ENCODE results near the gene PDLIM7. TPM values are rescaled to one million over a fixed set of nuclear protein-coding genes. Genes with fewer than 3 reads are reported as not detected.

PDLIM7 gene
- total and polyA plus RNA-seq, 10 of the 15 experiments (the other 5 are each of a cell fraction or from before 2014, with no cell fraction given) = 0.82 to 36.6 (median 19.3) TPM

DNA sequence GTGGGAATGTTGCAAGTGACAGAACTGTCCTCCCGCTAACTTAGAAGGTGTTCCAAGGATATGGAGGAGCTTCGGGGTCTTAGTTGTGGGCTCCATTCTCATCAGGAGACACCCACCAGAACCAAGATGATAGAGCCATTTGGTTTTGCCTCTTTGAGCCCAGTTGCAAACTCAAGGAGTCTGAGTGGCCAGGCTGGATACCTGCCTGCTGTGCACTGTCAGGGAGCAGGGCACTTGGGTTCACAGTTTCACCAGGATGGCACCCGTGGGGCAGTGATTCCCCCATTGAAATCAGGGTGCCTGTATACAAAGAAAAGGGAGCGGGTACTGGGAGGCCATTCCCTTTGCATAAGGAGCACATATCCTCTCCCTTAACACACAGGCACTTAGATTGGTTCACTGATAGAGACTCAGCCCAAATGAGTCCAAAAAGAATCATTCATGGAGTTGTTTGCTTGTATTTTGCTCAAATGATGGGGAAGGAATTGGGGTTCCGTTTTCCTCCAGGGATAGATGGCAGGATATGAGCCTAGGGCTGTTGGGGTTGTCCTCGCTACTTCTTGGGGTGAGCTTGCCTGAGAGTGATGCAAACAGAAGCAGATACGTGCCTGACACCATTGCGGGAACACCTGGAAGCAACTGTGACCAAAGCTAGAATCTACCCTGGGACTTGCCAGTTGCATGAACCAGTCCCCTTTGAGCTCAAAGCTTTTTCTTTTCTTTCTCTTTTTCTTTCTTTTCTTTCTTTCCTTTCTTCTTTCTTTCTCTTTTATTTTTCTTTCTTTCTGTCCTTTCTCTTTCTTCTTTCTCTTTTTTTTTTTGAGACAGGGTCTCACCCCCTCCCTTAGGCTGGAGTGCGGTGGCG is 52.1 kb downstream of the PDLIM7 start:
- CTCF ChIA-PET = interaction anchor here (0.7 to 16.4 kb wide), 14 partner anchors 9 to 135 kb away, joined by 3 to 391 read pairs (median 5); partner anchors contain the start of genes GRK6 and PFN3
- H3K4me3 ChIP-seq = peak overlapping the region; percentile 78; the same call in 1 of the 2 replicates
- H4K20me1 ChIP-seq (ENCODE audit: control insufficient read depth, insufficient read depth) = no peaks in the 10 kb centered on the region

More for the DNA sequence above, 52.1 kb downstream of the PDLIM7 start:
- peak; percentile 45; the same call in 1 of the 2 replicates for TF ChIP-seq NBN (IDR thresholded peaks at IDR 0.05)
- peak; percentile 49; the same call in 1 of the 2 replicates for TF ChIP-seq LARP7 (IDR thresholded peaks at IDR 0.05)
- TF ChIP-seq DPF2 (IDR thresholded peaks at IDR 0.05) = no peak
- TF ChIP-seq SMC3 (IDR thresholded peaks at IDR 0.05; ENCODE audit: borderline replicate concordance, low read length) = no peak
- TF ChIP-seq ZNF622 (IDR thresholded peaks at IDR 0.05) = no peak
- TF ChIP-seq POLR2AphosphoS5 (IDR thresholded peaks at IDR 0.05; ENCODE audit: low read length) = peak; percentile 66
- TF ChIP-seq, protein P1, sequence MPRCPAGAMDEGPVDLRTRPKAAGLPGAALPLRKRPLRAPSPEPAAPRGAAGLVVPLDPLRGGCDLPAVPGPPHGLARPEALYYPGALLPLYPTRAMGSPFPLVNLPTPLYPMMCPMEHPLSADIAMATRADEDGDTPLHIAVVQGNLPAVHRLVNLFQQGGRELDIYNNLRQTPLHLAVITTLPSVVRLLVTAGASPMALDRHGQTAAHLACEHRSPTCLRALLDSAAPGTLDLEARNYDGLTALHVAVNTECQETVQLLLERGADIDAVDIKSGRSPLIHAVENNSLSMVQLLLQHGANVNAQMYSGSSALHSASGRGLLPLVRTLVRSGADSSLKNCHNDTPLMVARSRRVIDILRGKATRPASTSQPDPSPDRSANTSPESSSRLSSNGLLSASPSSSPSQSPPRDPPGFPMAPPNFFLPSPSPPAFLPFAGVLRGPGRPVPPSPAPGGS (IDR thresholded peaks at IDR 0.05; ENCODE audit: borderline replicate concordance, insufficient read depth, low read depth, low read length, poor library complexity, severe bottlenecking) = peak; percentile 11
- TF ChIP-seq TCF12 (IDR thresholded peaks at IDR 0.05; ENCODE audit: low read depth, low read length) = no peak
- TF ChIP-seq EED (IDR thresholded peaks at IDR 0.05; ENCODE audit: low read depth) = peak; percentile 19; the same call in 1 of the 2 replicates
- TF ChIP-seq PML (IDR thresholded peaks at IDR 0.05; ENCODE audit: low read length) = peak; percentile 36; the same call in 1 of the 2 replicates
- TF ChIP-seq, protein P2, sequence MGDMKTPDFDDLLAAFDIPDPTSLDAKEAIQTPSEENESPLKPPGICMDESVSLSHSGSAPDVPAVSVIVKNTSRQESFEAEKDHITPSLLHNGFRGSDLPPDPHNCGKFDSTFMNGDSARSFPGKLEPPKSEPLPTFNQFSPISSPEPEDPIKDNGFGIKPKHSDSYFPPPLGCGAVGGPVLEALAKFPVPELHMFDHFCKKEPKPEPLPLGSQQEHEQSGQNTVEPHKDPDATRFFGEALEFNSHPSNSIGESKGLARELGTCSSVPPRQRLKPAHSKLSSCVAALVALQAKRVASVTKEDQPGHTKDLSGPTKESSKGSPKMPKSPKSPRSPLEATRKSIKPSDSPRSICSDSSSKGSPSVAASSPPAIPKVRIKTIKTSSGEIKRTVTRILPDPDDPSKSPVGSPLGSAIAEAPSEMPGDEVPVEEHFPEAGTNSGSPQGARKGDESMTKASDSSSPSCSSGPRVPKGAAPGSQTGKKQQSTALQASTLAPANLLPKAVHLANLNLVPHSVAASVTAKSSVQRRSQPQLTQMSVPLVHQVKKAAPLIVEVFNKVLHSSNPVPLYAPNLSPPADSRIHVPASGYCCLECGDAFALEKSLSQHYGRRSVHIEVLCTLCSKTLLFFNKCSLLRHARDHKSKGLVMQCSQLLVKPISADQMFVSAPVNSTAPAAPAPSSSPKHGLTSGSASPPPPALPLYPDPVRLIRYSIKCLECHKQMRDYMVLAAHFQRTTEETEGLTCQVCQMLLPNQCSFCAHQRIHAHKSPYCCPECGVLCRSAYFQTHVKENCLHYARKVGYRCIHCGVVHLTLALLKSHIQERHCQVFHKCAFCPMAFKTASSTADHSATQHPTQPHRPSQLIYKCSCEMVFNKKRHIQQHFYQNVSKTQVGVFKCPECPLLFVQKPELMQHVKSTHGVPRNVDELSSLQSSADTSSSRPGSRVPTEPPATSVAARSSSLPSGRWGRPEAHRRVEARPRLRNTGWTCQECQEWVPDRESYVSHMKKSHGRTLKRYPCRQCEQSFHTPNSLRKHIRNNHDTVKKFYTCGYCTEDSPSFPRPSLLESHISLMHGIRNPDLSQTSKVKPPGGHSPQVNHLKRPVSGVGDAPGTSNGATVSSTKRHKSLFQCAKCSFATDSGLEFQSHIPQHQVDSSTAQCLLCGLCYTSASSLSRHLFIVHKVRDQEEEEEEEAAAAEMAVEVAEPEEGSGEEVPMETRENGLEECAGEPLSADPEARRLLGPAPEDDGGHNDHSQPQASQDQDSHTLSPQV (IDR thresholded peaks at IDR 0.05) = no peak
- TF ChIP-seq TCF3 (IDR thresholded peaks at IDR 0.05; ENCODE audit: borderline replicate concordance, insufficient read depth, low read depth, low read length) = 0 out of 2 replicates have a peak, but pooled peaks have one; percentile 62
- Histone ChIP-seq H3K9ac (ENCODE audit: control insufficient read depth, insufficient read depth, low read length) (peak overlapping the region; percentile 81; the same call in 1 of the 2 replicates), H3K4me1 (ENCODE audit: control insufficient read depth, insufficient read depth, low read length) (peaks cover 32% of the 10 kb centered on the region), H3K4me2 (ENCODE audit: control insufficient read depth, insufficient read depth) (peak overlapping the region; percentile 99), H3K9me3 (replicated peaks; ENCODE audit: control insufficient read depth, insufficient read depth, low read length) (no peaks in the 10 kb centered on the region), H3K27ac (ENCODE audit: control insufficient read depth, insufficient read depth) (peak overlapping the region; percentile 79), H2AFZ (ENCODE audit: control insufficient read depth, low read depth, low read length) (no peak overlapping the region), H3K27me3 (replicated peaks in 1 of 2; ENCODE audit: control insufficient read depth in 2 of 2, insufficient read depth in 2 of 2, low read length in 1 of 2) (no peaks in the 10 kb centered on the region), H3K36me3 (ENCODE audit: control insufficient read depth in 2 of 2, insufficient read depth in 2 of 2, low read length in 1 of 2) (peaks cover 0 to 9% of the 10 kb centered on the region in 2 experiments; a peak in 3 of 4 replicates), H3K79me2 (ENCODE audit: control insufficient read depth, insufficient read depth, low read length) (peaks cover 14% of the 10 kb centered on the region)
- ATAC-seq (no peak), DNase-seq (ENCODE audit: low read depth, low spot score) (no peak), FAIRE-seq (peak; percentile 66)
- in situ Hi-C loops (cut with MboI) = loop anchor here (5.0 kb wide), 1 partner anchor 128 kb away; no protein-coding TSS in a partner anchor
- ChIA-PET RAD21 (ENCODE audit: unreplicated experiment) (interaction anchor here (1.0 to 13.5 kb wide), 5 partner anchors 10 to 56 kb away, joined by 3 to 291 read pairs (median 24); partner anchors contain the start of gene GRK6), SMC1A (ENCODE audit: uncharacterized antibody, unreplicated experiment) (interaction anchor here (0.6 to 7.4 kb wide), 10 partner anchors 8 to 90 kb away, joined by 3 to 105 read pairs (median 6); partner anchors contain the start of genes GRK6 and PFN3), POLR2A (interaction anchor here (0.6 to 13.6 kb wide), 11 partner anchors 9 to 82 kb away, joined by 4 to 358 read pairs (median 6); partner anchors contain the start of gene GRK6)
- intact Hi-C loops (cut with micrococcal nuclease; ENCODE audit: unreplicated experiment) = no loop called here
- 25% methylated on average over 10 of the region's 10 CpGs for WGBS (ENCODE audit: insufficient coverage, insufficient replicate concordance, low lambda C conversion rate, missing lambda C conversion rate)
- BruUV-seq (replicated peaks) = TSS peak; percentile 55

All from GM12878 (cell line).